Measurements from ENCODE around the gene TRMT61B. TPM values are rescaled to one million over a fixed set of nuclear protein-coding genes. Genes with fewer than 3 reads are reported as not detected.

Gene TRMT61B
- total RNA-seq, 2 donors from 2014 or later: 18.5 to 20.5 TPM

Other genes starting within 250 kb of the TRMT61B start
- gene PPP1CB, start 118.5 kb downstream of the TRMT61B start, total RNA-seq: 100 to 1,000 TPM; 250 to 256 TPM
- 1 to 10 TPM; 1.1 to 1.5 TPM for gene SPDYA, start 59.5 kb downstream of the TRMT61B start, total RNA-seq
- gene WDR43, start 24.4 kb upstream of the TRMT61B start, total RNA-seq: 100 to 1,000 TPM in 1 of 2 donors, 10 to 100 TPM in 1; 75.0 to 110 TPM
- gene TOGARAM2, start 111.0 kb upstream of the TRMT61B start, total RNA-seq: 1 to 10 TPM; 4.0 to 4.3 TPM
- not detected for gene PCARE, start 204.2 kb upstream of the TRMT61B start, total RNA-seq
- 10 to 100 TPM; 25.2 to 28.4 TPM for gene CLIP4, start 245.1 kb upstream of the TRMT61B start, total RNA-seq